K562 (cell line): ENCODE measurements around the gene MARCKS. TPM values are rescaled to one million over a fixed set of nuclear protein-coding genes. Genes with fewer than 3 reads are reported as not detected.

Experiments
- ATAC-seq: fragments of 200-7000 bp; cut with Tn5 transposase; 3 replicates; pipeline ENCODE4 v1.9.1; 2020; ENCODE audit warnings: moderate library complexity
- BruUV-seq: library from RNA; stranded (reverse); fragments of 400-500 nt; replicated peaks from 2 replicates; lab custom pipeline; 2021; lab: Mats Ljungman, UMichigan
- CTCF ChIA-PET: fragments of 300-600 bp; formaldehyde crosslinking; extraction: SDS; loops from one replicate; lab custom pipeline; 2021; ENCODE audit warnings: low intra/inter-chr PET ratio; lab: Yijun Ruan, JAX
- POLR2A ChIA-PET: fragments of 300-600, 350-650 bp; sonication (Branson Sonifier 250); formaldehyde crosslinking; extraction: SDS; loops from one replicate; lab custom pipeline; 2021; ENCODE audit warnings: antibody characterized with exemption, inconsistent platforms; lab: Yijun Ruan, JAX
- DNase-seq, 4 experiments: peaks; one replicate each; pipeline versions ENCODE4 v3.0.0 to v3.0.0-alpha.2; 2011 to 2018; ENCODE audit warnings: low spot score in 3 of 4, mixed read lengths in 3 of 4; ENCODE audit errors: extremely low read depth in 1 of 4
- FAIRE-seq: peaks from 2 replicates; lab custom pipeline; 2011; peaks lifted over from hg19 to GRCh38; lab: Jason Lieb, UNC
- H2AFZ ChIP-seq: 2 replicates; pipeline ENCODE4 v1.6.0; 2011; ENCODE audit warnings: low read depth, low read length, control low read depth, inconsistent platforms
- H3K27ac ChIP-seq: fragments of 200-600 bp; 3 replicates; pipeline ENCODE4 v1.8.0; 2011; ENCODE audit warnings: low read depth, mild to moderate bottlenecking, control low read depth, inconsistent platforms, low read length, moderate library complexity, mixed read lengths; ENCODE audit errors: extremely low read depth
- H3K27me3 ChIP-seq, 2 experiments: fragments of 300-600 bp in 1 of 2; 2 replicates in 1 of 2; 3 replicates in 1 of 2; pipeline versions ENCODE4 v1.6.0 to v1.8.0; 2011; ENCODE audit warnings: inconsistent platforms in 2 of 2, low read length in 2 of 2, mild to moderate bottlenecking in 1 of 2, mixed read lengths in 1 of 2, moderate library complexity in 1 of 2; ENCODE audit not compliant: control insufficient read depth in 2 of 2, insufficient read depth in 2 of 2
- H3K36me3 ChIP-seq: fragments of 300-600 bp; 3 replicates; pipeline ENCODE4 v1.8.0; 2011; ENCODE audit warnings: mild to moderate bottlenecking, low read length, inconsistent platforms; ENCODE audit not compliant: control insufficient read depth, insufficient read depth
- H3K4me1 ChIP-seq, 2 experiments: fragments of 200-600 bp in 1 of 2; replicated peaks in 1 of 2; 2 replicates in 1 of 2; 3 replicates in 1 of 2; pipeline versions ENCODE4 v1.5.1 to v1.8.0; 2011; ENCODE audit warnings: inconsistent platforms in 2 of 2, low read length in 2 of 2, mild to moderate bottlenecking in 1 of 2, mixed read lengths in 1 of 2, moderate library complexity in 1 of 2; ENCODE audit not compliant: control insufficient read depth in 2 of 2, insufficient read depth in 2 of 2
- H3K4me2 ChIP-seq: 2 replicates; pipeline ENCODE4 v1.6.1; 2011; ENCODE audit warnings: low read length, control low read depth, inconsistent platforms, mixed read lengths; ENCODE audit not compliant: insufficient read depth
- H3K4me3 ChIP-seq: fragments of 200-600 bp; sonication (generic), shearing (Covaris generic); 2 replicates; pipeline ENCODE4 v1.5.1; 2016; ENCODE audit warnings: control low read depth, inconsistent platforms
- H3K79me2 ChIP-seq: fragments of 200-600 bp; 3 replicates; pipeline ENCODE4 v1.8.0; 2011; ENCODE audit warnings: low read length, inconsistent platforms; ENCODE audit not compliant: control insufficient read depth, insufficient read depth
- H3K9ac ChIP-seq, 2 experiments: 2 replicates each; pipeline versions ENCODE4 v1.6.0 to v1.6.1; 2011; ENCODE audit warnings: low read depth in 2 of 2, low read length in 2 of 2, control low read depth in 1 of 2, inconsistent platforms in 1 of 2, mild to moderate bottlenecking in 1 of 2, mixed read lengths in 1 of 2; ENCODE audit not compliant: insufficient read depth in 1 of 2
- H3K9me1 ChIP-seq: one replicate; pipeline ENCODE4 v1.6.0; 2011; ENCODE audit warnings: inconsistent platforms, mild to moderate bottlenecking, low read length, moderate library complexity; ENCODE audit not compliant: control insufficient read depth, insufficient read depth
- H3K9me3 ChIP-seq: replicated peaks from 2 replicates; pipeline ENCODE4 v1.5.1; 2011; ENCODE audit warnings: low read depth, low read length, inconsistent platforms; ENCODE audit not compliant: control insufficient read depth, insufficient read depth
- H4K20me1 ChIP-seq: replicated peaks from 2 replicates; pipeline ENCODE4 v1.6.1; 2011; ENCODE audit warnings: low read length, inconsistent platforms, mixed read lengths; ENCODE audit not compliant: control insufficient read depth, insufficient read depth
- ASH1L ChIP-seq: fragments of 450-650 bp; IDR thresholded peaks from 2 replicates; pipeline ENCODE4 v1.6.1; 2018; ENCODE audit warnings: borderline replicate concordance, mild to moderate bottlenecking, low read depth; ENCODE audit not compliant: partially characterized antibody
- ATF4 ChIP-seq: fragments of 450-650 bp; formaldehyde crosslinking; IDR thresholded peaks from 2 replicates; pipeline ENCODE4 v1.4.0; 2022; ENCODE audit warnings: mild to moderate bottlenecking, moderate library complexity
- COPS2 ChIP-seq: fragments of 450-650 bp; conservative IDR thresholded peaks from 2 replicates; pipeline ENCODE4 v1.6.1; 2016; ENCODE audit warnings: mild to moderate bottlenecking, moderate library complexity
- HNRNPL ChIP-seq: fragments of 200-400 bp; formaldehyde crosslinking; IDR thresholded peaks from 2 replicates; pipeline ENCODE4 v1.6.1; 2017; ENCODE audit warnings: low read depth, mild to moderate bottlenecking, low read length
- HSF4 ChIP-seq: fragments of 250-450 bp; sonication (Bioruptor Pico); IDR thresholded peaks from 2 replicates; pipeline ENCODE4 v2.1.2; 2022; ENCODE audit warnings: mild to moderate bottlenecking, moderate library complexity, borderline replicate concordance
- JUNB ChIP-seq: fragments of 450-650 bp; formaldehyde crosslinking; conservative IDR thresholded peaks from 2 replicates; pipeline ENCODE4 v1.4.0; 2020; ENCODE audit warnings: mild to moderate bottlenecking
- MBD2 ChIP-seq: sonication (generic); IDR thresholded peaks from 2 replicates; pipeline ENCODE4 v1.6.1; 2016; ENCODE audit warnings: low read depth, borderline replicate concordance
- MECOM ChIP-seq: fragments of 250-450 bp; sonication (Bioruptor Pico); IDR thresholded peaks from 2 replicates; pipeline ENCODE4 v1.8.0; 2022; ENCODE audit warnings: inconsistent platforms
- SAFB ChIP-seq: fragments of 200-400 bp; formaldehyde crosslinking; IDR thresholded peaks from 2 replicates; pipeline ENCODE4 v1.6.1; 2017; ENCODE audit warnings: low read depth, low read length, borderline replicate concordance
- SRSF3 ChIP-seq: fragments of 200-400 bp; formaldehyde crosslinking; IDR thresholded peaks from 2 replicates; pipeline ENCODE4 v1.6.1; 2016; ENCODE audit warnings: mild to moderate bottlenecking, low read length, moderate library complexity; ENCODE audit not compliant: insufficient read depth
- TBP ChIP-seq: optimal IDR thresholded peaks from 2 replicates; pipeline ENCODE3; 2011; ENCODE audit warnings: low read depth, low read length, improper control_type of control experiment
- ZBTB34 ChIP-seq: fragments of 250-450 bp; sonication (Bioruptor Pico); IDR thresholded peaks from 2 replicates; pipeline ENCODE4 v1.8.0; 2021; ENCODE audit warnings: mild to moderate bottlenecking, moderate library complexity
- ZNF184 ChIP-seq: sonication (generic); formaldehyde crosslinking; IDR thresholded peaks from 2 replicates; pipeline ENCODE4 v1.5.0; 2020; ENCODE audit warnings: missing genetic modification reagents
- ZNF445 ChIP-seq: fragments of 250-450 bp; sonication (Bioruptor Pico); IDR thresholded peaks from 2 replicates; pipeline ENCODE4 v1.4.0; 2020; ENCODE audit warnings: low read depth, mild to moderate bottlenecking, moderate library complexity
- ZNF76 ChIP-seq: fragments of 250-450 bp; sonication (Bioruptor Pico); IDR thresholded peaks from 2 replicates; pipeline ENCODE4 v1.4.0; 2020; ENCODE audit warnings: mild to moderate bottlenecking, moderate library complexity, borderline replicate concordance
- ZNF766 ChIP-seq: fragments of 200-800 bp; sonication (Bioruptor generic); conservative IDR thresholded peaks from 2 replicates; pipeline ENCODE4 v1.6.1; 2016; ENCODE audit warnings: missing genetic modification characterization, missing compliant biosample characterization
- WGBS: fragments of 100-300 bp; shearing (Covaris generic); methylation state at CpG from one replicate; pipeline ENCODE4 v1.1.6; 2016; ENCODE audit warnings: low coverage, mixed read lengths; ENCODE audit not compliant: insufficient coverage; ENCODE audit errors: missing lambda C conversion rate; 5-methylcytosine and 5-hydroxymethylcytosine counted together
- in situ Hi-C: fragments of 300-500 bp; cut with MboI; formaldehyde crosslinking; loops from 4 replicates; pipeline ENCODE4 v1.15.0; 2018; ENCODE audit warnings: inconsistent platforms, mixed read lengths
- intact Hi-C: fragments of 100-400 bp; cut with micrococcal nuclease; formaldehyde crosslinking; loops from 2 replicates; pipeline ENCODE4 v1.14.2; 2022
- polyA plus RNA-seq, 8 experiments: library from polyadenylated mRNA; depleted of rRNA in 4 of 8; stranded (reverse) in 5 of 8; unstranded in 3 of 8; fragments of >200 nt; fragmentation: Nextera tagmentation in 2 of 8; fragmentation: Illumina TruSeq in 1 of 8; extraction: Ambion mirVana in 2 of 8; extraction: Trizol in 1 of 8; gene quantifications; 2 replicates each; pipeline versions ENCODE4 v1.2.1 to v1.2.3, GENCODE V29; 2011 to 2014; ENCODE audit warnings: inconsistent platforms in 1 of 8, missing spikeins in 1 of 8
- total RNA-seq, 7 experiments: library from RNA; depleted of rRNA in 6 of 7; stranded (reverse); fragments of >200 nt in 6 of 7; fragmentation: Illumina TruSeq in 2 of 7; extraction: Trizol in 2 of 7; gene quantifications; 2 replicates each; pipeline versions ENCODE4 v1.2.1 to v1.2.3, GENCODE V29; 2011 to 2021; ENCODE audit warnings: low replicate concordance in 1 of 7

MARCKS gene
- total and polyA plus RNA-seq, 9 of the 15 experiments (the other 6 are each of a cell fraction or from before 2014, with no cell fraction given): 0.15 to 2.7 (median 1.0) TPM

- no peak for TF ChIP-seq SAFB
- TF ChIP-seq MECOM (CRISPR knock-in tag): no peak
- TF ChIP-seq HSF4 (CRISPR knock-in tag): no peak
- no peak for TF ChIP-seq ATF4 (CRISPR knock-in tag)
- no peak for TF ChIP-seq COPS2
- TF ChIP-seq SRSF3: no peak
- no peak for TF ChIP-seq ZNF766
- no peak for TF ChIP-seq ZNF184
- no peak for TF ChIP-seq JUNB (CRISPR knock-in tag)
- TF ChIP-seq MBD2: no peak
- no peak for TF ChIP-seq ZNF76
- TF ChIP-seq TBP: no peak
- TF ChIP-seq ASH1L: no peak
- no peak for TF ChIP-seq ZNF445
- TF ChIP-seq ZBTB34 (CRISPR knock-in tag): no peak
- TF ChIP-seq HNRNPL: no peak
- ChIA-PET CTCF (no interaction called here), POLR2A (interaction anchor here (0.7 kb wide), 1 partner anchor 31 kb away, joined by 3 read pairs; no protein-coding TSS in a partner anchor)
- no peaks in the 10 kb centered on the region for H3K36me3 ChIP-seq
- no peaks in the 10 kb centered on the region for H3K79me2 ChIP-seq
- DNase-seq (no peak), FAIRE-seq (no peak), ATAC-seq (no peak)
- H3K4me3 ChIP-seq: no peak overlapping the region
- 5% methylated on average over 3 of the region's 3 CpGs for WGBS
- no peak overlapping the region for H3K9ac ChIP-seq
- H3K27ac ChIP-seq: no peak overlapping the region
- no peaks in the 10 kb centered on the region for H4K20me1 ChIP-seq
- 0 out of 5 replicates have a peak, but pooled peaks cover 0 to 2% of the 10 kb centered on the region in 2 experiments for H3K27me3 ChIP-seq
- in situ Hi-C loops (no loop called here), intact Hi-C loops (no loop called here)
- no peak overlapping the region for H2AFZ ChIP-seq
- no peaks in the 10 kb centered on the region for H3K9me1 ChIP-seq
- H3K9me3 ChIP-seq: no peaks in the 10 kb centered on the region
- H3K4me2 ChIP-seq: no peak overlapping the region
- BruUV-seq: no TSS peak
- H3K4me1 ChIP-seq: no peaks in the 10 kb centered on the region
These were observed 31.9 kb downstream of the MARCKS start for GRCh38 chr6:113888956-113889630.
